GM10248 (cell line): ENCODE data around the gene VOPP1.

Experiments used
- CTCF ChIA-PET: fragments of 300-600 bp; sonication (Branson Sonifier 250); formaldehyde crosslinking; extraction: SDS; loops from one replicate; lab custom pipeline; 2021; ENCODE audit warnings: antibody characterized with exemption; lab: Yijun Ruan, JAX
- POLR2A ChIA-PET: fragments of 350-650 bp; sonication (Branson Sonifier 250); formaldehyde crosslinking; extraction: SDS; loops from one replicate; lab custom pipeline; 2020; ENCODE audit warnings: antibody characterized with exemption; lab: Yijun Ruan, JAX
- DNase-seq: peaks from one replicate; pipeline ENCODE4 v3.0.0; 2012; ENCODE audit errors: extremely low spot score
- CTCF ChIP-seq: IDR thresholded peaks from 2 replicates; pipeline ENCODE4 v1.5.1; 2012; ENCODE audit warnings: mild to moderate bottlenecking, low read depth; ENCODE audit errors: extremely low read depth, missing control alignments, control extremely low read depth

The VOPP1 gene

GRCh38 chr7:55565681-55566080, 6.6 kb downstream of the VOPP1 start:
- DNase-seq: no peak
- CTCF ChIA-PET: interaction anchor here (1.5 to 4.4 kb wide), 5 partner anchors 11 to 152 kb away, joined by 3 to 21 read pairs (median 17); no protein-coding TSS in a partner anchor
- no peak for TF ChIP-seq CTCF
- POLR2A ChIA-PET: interaction anchor here (0.7 kb wide), 1 partner anchor 12 kb away, joined by 4 read pairs; no protein-coding TSS in a partner anchor

- ChIA-PET CTCF (interaction anchor here (1.1 to 4.4 kb wide), 7 partner anchors 10 to 34 kb away, joined by 4 to 21 read pairs (median 5); no protein-coding TSS in a partner anchor), POLR2A (interaction anchor here (0.6 to 1.4 kb wide), 3 partner anchors 26 to 40 kb away, joined by 3 to 7 read pairs (median 6); no protein-coding TSS in a partner anchor)
- no peak for DNase-seq
- TF ChIP-seq CTCF: no peak
These were observed 8.5 kb downstream of the VOPP1 start for GRCh38 chr7:55563596-55564325.

GRCh38 chr7:55561690-55562089, 10.6 kb downstream of the VOPP1 start:
- POLR2A ChIA-PET: interaction anchor here (0.7 to 0.9 kb wide), 2 partner anchors 10 to 327 kb away, joined by 3 to 7 read pairs; no protein-coding TSS in a partner anchor

GRCh38 chr7:55558962-55559920, 13.1 kb downstream of the VOPP1 start:
- ChIA-PET POLR2A (interaction anchor here (1.2 to 2.6 kb wide), 3 partner anchors 12 to 24 kb away, joined by 5 to 10 read pairs (median 8); no protein-coding TSS in a partner anchor), CTCF (interaction anchor here (1.0 to 3.2 kb wide), 8 partner anchors 9 to 34 kb away, joined by 3 to 36 read pairs (median 5); no protein-coding TSS in a partner anchor)
- TF ChIP-seq CTCF: no peak
- no peak for DNase-seq

More at GRCh38 chr7:55561690-55562089, 10.6 kb downstream of the VOPP1 start:
- CTCF ChIA-PET: interaction anchor here (0.9 to 1.7 kb wide), 5 partner anchors 12 to 252 kb away, joined by 3 to 7 read pairs (median 4); no protein-coding TSS in a partner anchor
- TF ChIP-seq CTCF: no peak
- DNase-seq: no peak

- ChIA-PET CTCF (interaction anchor here (1.2 to 3.2 kb wide), 3 partner anchors 11 to 18 kb away, joined by 7 to 36 read pairs (median 19); no protein-coding TSS in a partner anchor), POLR2A (interaction anchor here (2.6 kb wide), 1 partner anchor 23 kb away, joined by 8 read pairs; no protein-coding TSS in a partner anchor)
- TF ChIP-seq CTCF: no peak
- peak; percentile 76 for DNase-seq
These were observed 14.6 kb downstream of the VOPP1 start for GRCh38 chr7:55557666-55558188.

- CTCF ChIA-PET: interaction anchor here (1.1 to 3.9 kb wide), 5 partner anchors 9 to 40 kb away, joined by 4 to 19 read pairs (median 5); no protein-coding TSS in a partner anchor
- POLR2A ChIA-PET: interaction anchor here (1.3 kb wide), 1 partner anchor 10 kb away, joined by 5 read pairs; no protein-coding TSS in a partner anchor
- TF ChIP-seq CTCF: no peak
- DNase-seq: no peak
These were observed 15.8 kb downstream of the VOPP1 start for GRCh38 chr7:55556492-55556891.
